DND-41 (cell line): ENCODE measurements around the gene PIGO.

Experiments
- ATAC-seq: fragments of 200-7000 bp; cut with Tn5 transposase; 3 replicates; pipeline ENCODE4 v1.9.1; 2021; ENCODE audit warnings: low read depth; ENCODE audit not compliant: insufficient read depth
- DNase-seq: peaks from one replicate; pipeline ENCODE4 v3.0.0-alpha.2; 2020
- H2AFZ ChIP-seq: 2 replicates; pipeline ENCODE4 v1.6.0; 2012; ENCODE audit warnings: low read depth, low read length
- H3K27ac ChIP-seq: 2 replicates; pipeline ENCODE4 v1.5.1; 2012; ENCODE audit warnings: low read length, inconsistent platforms
- H3K27me3 ChIP-seq: fragments of 200-600 bp; sonication (generic); 2 replicates; pipeline ENCODE4 v1.6.0; 2012; ENCODE audit warnings: low read length, mild to moderate bottlenecking, inconsistent platforms; ENCODE audit not compliant: insufficient read depth, poor library complexity
- H3K36me3 ChIP-seq: 2 replicates; pipeline ENCODE4 v1.5.1; 2012; ENCODE audit warnings: low read length, inconsistent platforms; ENCODE audit not compliant: insufficient read depth
- H3K4me1 ChIP-seq: 2 replicates; pipeline ENCODE4 v1.5.1; 2012; ENCODE audit warnings: mild to moderate bottlenecking, low read length; ENCODE audit not compliant: insufficient read depth
- H3K4me2 ChIP-seq: 2 replicates; pipeline ENCODE4 v1.6.0; 2012; ENCODE audit warnings: mild to moderate bottlenecking, moderate library complexity, low read length, inconsistent platforms; ENCODE audit not compliant: insufficient read depth
- H3K4me3 ChIP-seq, 2 experiments: fragments of 200-600 bp in 1 of 2; shearing (Covaris generic) in 1 of 2; 2 replicates each; pipeline ENCODE4 v1.5.1; 2012 to 2016; ENCODE audit warnings: inconsistent platforms in 2 of 2, low read length in 2 of 2, mild to moderate bottlenecking in 2 of 2, low read depth in 1 of 2, moderate library complexity in 1 of 2
- H3K79me2 ChIP-seq: 2 replicates; pipeline ENCODE4 v1.6.0; 2012; ENCODE audit warnings: low read length, inconsistent platforms; ENCODE audit not compliant: insufficient read depth
- H3K9ac ChIP-seq: 2 replicates; pipeline ENCODE4 v1.6.0; 2012; ENCODE audit warnings: low read depth, mild to moderate bottlenecking, inconsistent platforms, low read length, moderate library complexity
- H3K9me3 ChIP-seq: 2 replicates; pipeline ENCODE4 v1.5.1; 2012; ENCODE audit warnings: low read length, moderate library complexity, mild to moderate bottlenecking, inconsistent platforms; ENCODE audit not compliant: insufficient read depth, severe bottlenecking
- H4K20me1 ChIP-seq: 2 replicates; pipeline ENCODE4 v1.6.0; 2012; ENCODE audit warnings: low read length; ENCODE audit not compliant: insufficient read depth
- EZH2 ChIP-seq: IDR thresholded peaks from 3 replicates; pipeline ENCODE4 v1.6.1; 2012; ENCODE audit warnings: borderline replicate concordance, low read depth, mild to moderate bottlenecking, moderate library complexity, low read length, inconsistent platforms; ENCODE audit not compliant: severe bottlenecking
- TF ChIP-seq, protein P1 (sequence below): IDR thresholded peaks from 2 replicates; pipeline ENCODE4 v1.5.1; 2012; ENCODE audit warnings: borderline replicate concordance, low read length, moderate library complexity, mild to moderate bottlenecking; ENCODE audit not compliant: poor library complexity, severe bottlenecking; ENCODE audit errors: extremely low read depth

PIGO gene

GRCh38 chr9:35073279-35073612, 23.1 kb downstream of the PIGO start:
- H3K4me3 ChIP-seq: peak overlapping the region in 1 of 2 experiments; percentile 82; a peak in 2 of 4 replicates
- H3K27me3 ChIP-seq: no peaks in the 10 kb centered on the region
- DNase-seq (no peak), ATAC-seq (no peak)
- H3K27ac ChIP-seq: peak overlapping the region; percentile 71
- peaks cover 52% of the 10 kb centered on the region for H4K20me1 ChIP-seq
- no peak for TF ChIP-seq EZH2
- TF ChIP-seq, protein P1, sequence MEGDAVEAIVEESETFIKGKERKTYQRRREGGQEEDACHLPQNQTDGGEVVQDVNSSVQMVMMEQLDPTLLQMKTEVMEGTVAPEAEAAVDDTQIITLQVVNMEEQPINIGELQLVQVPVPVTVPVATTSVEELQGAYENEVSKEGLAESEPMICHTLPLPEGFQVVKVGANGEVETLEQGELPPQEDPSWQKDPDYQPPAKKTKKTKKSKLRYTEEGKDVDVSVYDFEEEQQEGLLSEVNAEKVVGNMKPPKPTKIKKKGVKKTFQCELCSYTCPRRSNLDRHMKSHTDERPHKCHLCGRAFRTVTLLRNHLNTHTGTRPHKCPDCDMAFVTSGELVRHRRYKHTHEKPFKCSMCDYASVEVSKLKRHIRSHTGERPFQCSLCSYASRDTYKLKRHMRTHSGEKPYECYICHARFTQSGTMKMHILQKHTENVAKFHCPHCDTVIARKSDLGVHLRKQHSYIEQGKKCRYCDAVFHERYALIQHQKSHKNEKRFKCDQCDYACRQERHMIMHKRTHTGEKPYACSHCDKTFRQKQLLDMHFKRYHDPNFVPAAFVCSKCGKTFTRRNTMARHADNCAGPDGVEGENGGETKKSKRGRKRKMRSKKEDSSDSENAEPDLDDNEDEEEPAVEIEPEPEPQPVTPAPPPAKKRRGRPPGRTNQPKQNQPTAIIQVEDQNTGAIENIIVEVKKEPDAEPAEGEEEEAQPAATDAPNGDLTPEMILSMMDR: no peak
- H3K9ac ChIP-seq: peak overlapping the region; percentile 9; the same call in 1 of the 2 replicates
- H3K4me2 ChIP-seq: peak overlapping the region; percentile 67
- H3K9me3 ChIP-seq: no peaks in the 10 kb centered on the region
- no peak overlapping the region for H2AFZ ChIP-seq
- peaks cover 63% of the 10 kb centered on the region for H3K4me1 ChIP-seq
- peaks cover 82% of the 10 kb centered on the region for H3K36me3 ChIP-seq
- H3K79me2 ChIP-seq: peaks cover 68% of the 10 kb centered on the region

- H3K4me1 ChIP-seq: peaks cover 57% of the 10 kb centered on the region
- H3K9me3 ChIP-seq: no peaks in the 10 kb centered on the region
- ATAC-seq (peak; percentile 93), DNase-seq (peak; percentile 97)
- peak within 1 kb of the TSS; percentile 98 for H3K9ac ChIP-seq
- peaks cover 82% of the 10 kb centered on the region for H3K36me3 ChIP-seq
- peaks cover 68% of the 10 kb centered on the region for H3K79me2 ChIP-seq
- TF ChIP-seq EZH2: no peak
- TF ChIP-seq, protein P1: no peak
- peaks cover 53% of the 10 kb centered on the region for H4K20me1 ChIP-seq
- peak within 1 kb of the TSS; percentile 77 for H2AFZ ChIP-seq
- H3K4me2 ChIP-seq: peak within 1 kb of the TSS; percentile 79
- peak within 1 kb of the TSS; percentile 82 to 88 for H3K4me3 ChIP-seq
- H3K27me3 ChIP-seq: no peaks in the 10 kb centered on the region
- peak within 1 kb of the TSS; percentile 91 for H3K27ac ChIP-seq
Measured at GRCh38 chr9:35072461-35073278, 23.7 kb downstream of the PIGO start, which contains the start of gene VCP. VCP (minus strand) TSS chr9:35072625; CDS start chr9:35072353, 272 bp downstream.

DNA sequence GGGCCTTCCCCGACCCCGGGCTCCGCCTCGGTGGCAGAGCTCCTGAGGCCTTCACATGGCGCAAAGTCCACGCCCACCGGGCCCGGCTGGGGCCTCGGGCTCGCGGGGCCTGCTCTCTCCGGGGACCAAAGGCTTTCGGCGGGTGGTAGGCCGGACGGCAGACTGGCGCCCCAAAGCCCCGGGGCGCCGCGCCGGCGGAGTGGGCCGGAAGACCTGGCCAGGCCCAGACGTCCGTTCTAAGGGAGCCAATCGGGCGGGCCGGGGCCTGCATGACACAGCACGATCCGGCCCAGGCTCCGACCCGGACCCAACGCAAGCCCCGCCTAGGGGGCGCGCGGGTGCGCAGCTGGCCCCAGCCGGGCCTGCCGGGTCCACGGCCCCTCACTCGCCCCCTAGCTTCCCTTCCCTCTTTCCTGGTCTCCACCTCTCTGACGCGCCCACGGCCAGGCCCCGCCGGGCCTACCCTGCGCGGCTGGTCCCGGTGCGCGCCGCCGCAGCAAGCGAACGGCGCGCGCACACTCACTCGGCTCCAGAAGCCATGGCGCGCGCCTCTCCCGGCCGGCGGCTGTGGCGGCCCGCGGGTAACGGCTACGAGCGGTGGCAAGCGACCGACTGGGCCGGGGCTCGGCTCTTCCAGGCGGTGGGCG, 24.5 kb downstream of the PIGO start:
- peak; percentile 71 for DNase-seq
- Histone ChIP-seq H3K9ac (peak overlapping the region; percentile 98), H4K20me1 (peaks cover 55% of the 10 kb centered on the region), H3K4me2 (peak overlapping the region; percentile 79), H3K4me3 (peak overlapping the region; percentile 82 to 88), H3K27me3 (no peaks in the 10 kb centered on the region), H3K9me3 (no peaks in the 10 kb centered on the region), H2AFZ (peak overlapping the region; percentile 77), H3K79me2 (peaks cover 68% of the 10 kb centered on the region), H3K36me3 (peaks cover 82% of the 10 kb centered on the region), H3K27ac (peak overlapping the region; percentile 91), H3K4me1 (peaks cover 50% of the 10 kb centered on the region)
- ATAC-seq: peak; percentile 61
- TF ChIP-seq, protein P1: peak; percentile 34
- no peak for TF ChIP-seq EZH2
